NCI-H2171 (cell line): ENCODE results near the gene BLOC1S4.
"Not testable (repeated sequence)": the region's sequence is repeated elsewhere in the genome, so short reads cannot be mapped to it uniquely, and the experiment has no call there.

Experiments
- DNase-seq: peaks from one replicate; lab custom pipeline; 2025; lab: John Stamatoyannopoulos, UW

BLOC1S4 gene

GRCh38 chr4:6718932-6719610 lies 3.1 kb downstream of the BLOC1S4 start:
- DNase-seq = no peak

GRCh38 chr4:6719611-6720179 lies 3.7 kb downstream of the BLOC1S4 start:
- no peak for DNase-seq

DNA sequence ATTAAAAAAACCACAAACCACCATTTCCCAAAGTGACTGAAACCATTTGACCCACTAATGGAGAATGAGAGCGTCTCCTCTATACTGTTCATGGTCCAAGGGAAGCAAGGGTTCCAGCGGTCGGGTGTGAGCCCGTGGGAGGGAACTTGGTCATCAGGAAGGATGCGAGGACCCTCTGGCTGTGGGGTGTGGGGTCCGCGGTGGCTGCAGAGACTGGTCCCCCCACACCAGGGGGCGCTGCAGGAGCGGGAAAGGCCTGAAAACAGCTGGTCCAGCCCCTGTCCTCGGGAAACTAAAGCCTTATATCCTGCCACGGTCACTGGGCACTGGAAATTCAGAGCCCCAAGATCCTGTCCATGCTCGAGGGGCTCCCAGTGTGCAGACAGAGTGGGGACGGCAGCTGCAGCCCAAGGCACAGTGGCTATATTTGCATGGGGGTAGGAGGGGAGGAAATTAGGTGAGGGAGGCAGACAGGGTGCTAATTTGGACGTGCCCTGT lies 4.3 kb downstream of the BLOC1S4 start:
- DNase-seq = peak; percentile 37

DNA sequence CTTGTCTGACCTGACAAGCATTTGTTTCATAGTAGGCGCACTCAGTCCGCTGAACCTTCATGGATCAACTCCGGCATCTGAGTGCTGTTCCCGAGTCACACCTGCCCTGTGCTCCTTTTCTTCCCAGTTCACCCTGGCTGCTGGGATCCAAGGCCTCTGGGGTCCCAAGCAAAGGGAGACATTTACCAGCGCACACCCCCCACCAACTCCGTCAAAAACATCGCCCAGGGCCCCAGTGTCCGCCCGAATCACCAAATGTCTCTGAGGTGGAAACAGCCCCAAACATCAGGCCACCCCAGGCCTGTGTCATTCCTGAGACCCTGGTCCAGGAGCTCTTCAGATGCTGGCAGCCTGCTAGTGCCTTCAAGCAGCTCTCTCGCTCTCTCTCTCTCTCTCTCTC lies 5.1 kb downstream of the BLOC1S4 start:
- no peak for DNase-seq

- no peak for DNase-seq
Measured at GRCh38 chr4:6722891-6723290, 6.9 kb downstream of the BLOC1S4 start.

DNA sequence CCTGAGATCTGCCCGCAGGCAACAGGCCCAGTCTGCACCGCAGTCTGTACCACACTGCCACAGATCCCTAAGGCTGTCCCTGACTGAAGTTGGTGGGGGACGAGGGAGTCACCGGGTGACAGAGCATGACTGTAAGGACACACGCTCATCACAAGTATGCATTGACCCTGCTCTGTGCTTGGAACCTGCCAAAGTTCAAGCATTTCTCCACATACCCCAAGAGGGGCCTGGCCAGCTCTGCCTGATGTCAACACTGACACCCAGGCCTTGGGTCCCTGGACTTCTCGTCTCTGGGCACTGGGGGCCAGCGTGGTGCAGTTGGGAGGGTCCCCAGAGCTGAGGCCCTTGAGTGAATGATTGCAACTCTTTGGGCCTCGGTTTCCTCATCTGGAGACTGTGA lies 7.9 kb downstream of the BLOC1S4 start:
- no peak for DNase-seq

GRCh38 chr4:6724421-6725111 lies 8.6 kb downstream of the BLOC1S4 start:
- DNase-seq = no peak

GRCh38 chr4:6725427-6725961 lies 9.5 kb downstream of the BLOC1S4 start:
- DNase-seq = not testable (repeated sequence)

DNA sequence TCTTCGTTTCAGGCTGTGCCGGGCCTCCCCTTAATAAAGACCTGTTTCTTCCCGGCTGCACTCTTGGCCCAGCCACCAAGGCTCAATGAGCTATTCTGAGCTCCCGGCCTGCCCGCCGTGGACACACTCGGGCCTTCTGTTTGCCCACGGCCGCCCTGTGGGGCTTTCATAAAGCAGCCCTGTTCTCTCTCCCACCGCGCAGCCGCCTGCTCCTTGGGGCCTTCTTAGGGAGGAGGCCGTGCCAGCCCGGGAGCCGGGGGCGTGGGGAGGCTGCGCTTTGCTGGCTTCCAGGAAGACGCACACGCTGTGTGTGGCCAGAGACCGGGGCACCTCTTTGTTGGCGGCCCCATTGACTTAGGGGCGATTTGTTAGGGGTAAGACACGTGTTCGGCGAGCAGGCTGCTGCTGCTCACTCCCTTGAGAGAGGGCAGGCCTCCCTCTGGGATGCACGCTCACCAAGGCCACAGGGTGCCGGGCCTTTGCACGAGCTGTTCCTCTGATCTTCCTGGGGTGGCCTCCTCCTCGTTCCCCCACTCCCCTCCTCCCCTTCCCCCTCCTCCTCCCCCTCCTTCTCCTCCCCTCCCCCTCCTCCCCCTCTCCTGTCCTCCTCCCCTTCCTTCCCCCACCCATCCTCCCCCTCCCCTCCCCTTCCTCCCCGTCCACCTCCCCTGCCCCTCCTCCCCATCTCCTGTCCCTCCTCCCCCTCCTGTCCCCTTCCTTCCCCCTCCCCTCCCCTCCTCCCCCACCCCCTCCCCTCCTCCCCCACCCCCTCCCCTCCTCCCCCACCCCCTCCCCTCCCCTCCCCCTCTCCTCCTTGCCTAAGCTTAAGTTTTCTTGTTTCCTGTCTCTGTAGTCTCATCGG lies 11.3 kb downstream of the BLOC1S4 start:
- no peak for DNase-seq

GRCh38 chr4:6727943-6728250 lies 11.9 kb downstream of the BLOC1S4 start:
- no peak for DNase-seq

- no peak for DNase-seq
Measured at GRCh38 chr4:6728320-6729029, 12.5 kb downstream of the BLOC1S4 start.

DNA sequence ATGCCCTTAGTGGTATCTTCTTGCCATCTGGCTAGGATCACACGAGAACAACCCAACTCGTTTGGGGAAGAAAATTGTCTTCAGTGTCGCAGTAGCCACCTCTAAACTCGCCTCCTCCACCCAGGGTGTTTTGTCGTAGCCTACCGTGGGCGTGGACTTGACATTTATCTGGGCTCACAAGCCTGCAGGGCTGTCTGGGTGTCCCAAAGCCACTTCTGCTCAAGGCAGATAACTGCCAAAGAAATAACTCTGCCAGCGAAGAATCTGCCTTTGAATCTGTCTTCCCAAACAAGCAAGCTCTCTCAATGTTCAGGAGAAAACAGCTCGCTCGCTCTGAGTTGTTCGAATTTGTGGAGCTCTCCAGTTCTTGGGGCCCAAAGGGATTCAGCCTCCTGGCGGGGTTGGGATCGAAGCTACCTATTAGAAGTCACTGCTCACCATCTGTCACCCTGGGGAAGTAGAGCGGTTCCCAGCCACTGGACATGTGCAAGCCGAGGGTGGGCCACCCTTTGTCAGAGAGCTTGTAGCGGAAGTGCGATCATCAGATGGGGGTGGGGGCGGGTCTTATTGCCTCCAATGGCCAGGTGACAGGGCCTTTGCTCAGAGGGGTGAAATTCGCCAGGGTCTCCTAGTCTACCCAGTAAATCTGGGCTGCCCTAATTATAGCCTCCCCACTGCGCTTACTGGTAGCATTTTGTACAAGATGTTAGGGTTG lies 14.8 kb downstream of the BLOC1S4 start:
- DNase-seq = no peak

GRCh38 chr4:6731318-6731675 lies 15.3 kb downstream of the BLOC1S4 start:
- no peak for DNase-seq

- no peak for DNase-seq
Measured at GRCh38 chr4:6731780-6732179, 15.8 kb downstream of the BLOC1S4 start.

- no peak for DNase-seq
Measured at GRCh38 chr4:6732441-6733357, 16.7 kb downstream of the BLOC1S4 start.

DNA sequence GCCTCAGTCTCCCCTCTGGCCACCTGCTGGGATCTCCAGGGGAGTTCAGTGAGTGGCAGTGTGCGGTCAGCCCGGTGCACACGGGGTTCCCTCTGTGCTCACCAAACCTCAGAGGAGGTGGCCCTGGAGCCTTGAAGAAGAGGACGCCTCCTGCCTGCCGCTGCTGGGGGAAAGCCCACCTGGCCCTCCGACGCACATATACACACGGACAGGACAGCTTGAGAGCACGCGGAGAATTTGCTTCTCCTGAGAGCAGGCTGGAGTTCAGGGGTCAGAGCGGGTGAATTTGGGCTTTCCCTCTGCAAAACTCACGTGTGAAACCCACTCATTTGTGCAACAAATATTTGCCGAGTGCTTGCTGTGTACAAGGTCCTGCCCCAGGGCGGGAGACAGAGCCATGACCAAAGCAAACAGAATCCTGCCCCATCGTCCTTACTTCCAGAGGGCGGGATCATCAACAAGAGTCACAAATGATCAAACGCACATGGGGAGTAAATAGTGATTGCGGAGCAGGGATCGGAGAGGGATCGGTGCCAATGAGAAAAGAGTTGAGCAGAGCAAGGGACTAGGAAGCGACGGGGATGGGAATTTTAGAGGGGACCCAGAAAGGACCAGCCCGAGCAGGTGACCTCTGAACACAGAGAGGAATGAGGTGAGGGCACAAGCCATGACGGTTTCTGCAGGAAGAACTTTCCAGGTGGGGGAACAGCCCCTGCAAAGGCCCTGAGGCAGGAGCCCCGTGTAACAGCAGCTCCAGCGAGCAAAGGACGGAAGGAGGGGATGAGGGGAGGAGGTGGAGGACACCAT lies 17.6 kb downstream of the BLOC1S4 start:
- no peak for DNase-seq

GRCh38 chr4:6734165-6734786 lies 18.3 kb downstream of the BLOC1S4 start:
- no peak for DNase-seq

DNA sequence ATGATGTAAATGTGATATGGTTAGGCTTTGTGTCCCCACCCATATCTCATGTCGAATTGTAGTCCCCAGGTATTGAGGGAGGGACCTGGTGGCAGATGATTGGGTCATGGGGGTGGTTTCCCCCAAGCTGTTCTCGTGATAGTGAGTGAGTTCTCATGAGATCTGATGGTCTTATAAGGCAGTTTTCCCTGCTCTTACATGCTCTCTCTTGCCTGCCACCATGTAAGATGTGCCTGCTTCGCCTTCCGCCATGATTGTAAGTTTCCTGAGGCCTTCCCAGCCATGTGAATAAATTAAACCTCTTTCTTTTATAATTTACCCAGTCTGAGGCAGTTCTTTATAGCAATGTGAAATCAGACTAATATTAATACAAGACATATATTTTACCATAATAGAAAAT lies 23.9 kb downstream of the BLOC1S4 start:
- DNase-seq = no peak

- DNase-seq = no peak
Measured at GRCh38 chr4:6740347-6740746, 24.4 kb downstream of the BLOC1S4 start.
